ENCODE data around the gene LOXL1.

GRCh38 chr15:73914145-73914544, 12.1 kb upstream of the LOXL1 start:
- TF ChIP-seq CTCF (conservative IDR thresholded peaks at IDR 0.05; ENCODE audit: low read depth, low read length), result no peak
- TF ChIP-seq EZH2 (IDR thresholded peaks at IDR 0.05; ENCODE audit: borderline replicate concordance, low read depth, low read length, poor library complexity, severe bottlenecking), result no peak

All from A673 (cell line).